Epithelial cell of proximal tubule (primary cell): ENCODE data around the gene VAT1L. TPM values are rescaled to one million over a fixed set of nuclear protein-coding genes. Genes with fewer than 3 reads are reported as not detected.

ENCODE experiments used
- DNase-seq: peaks from one replicate; pipeline ENCODE4 v3.0.0-alpha.2; 2011; ENCODE audit warnings: low read depth
- H3K4me3 ChIP-seq: 2 replicates; pipeline ENCODE4 v1.5.1; 2011; ENCODE audit warnings: low read depth, mild to moderate bottlenecking, low read length
- CTCF ChIP-seq: conservative IDR thresholded peaks from 2 replicates; pipeline ENCODE4 v1.5.1; 2012; ENCODE audit warnings: low read depth, mild to moderate bottlenecking, low read length
- total RNA-seq: library from RNA; depleted of rRNA; stranded (reverse); fragments of >200 nt; gene quantifications from 2 replicates; pipeline ENCODE4 v1.2.3, GENCODE V29; 2015

The VAT1L gene
- total RNA-seq, 1 donor from 2014 or later: 0.92 TPM

- H3K4me3 ChIP-seq: no peak overlapping the region
- no peak for DNase-seq
- TF ChIP-seq CTCF: no peak
Measured at GRCh38 chr16:77874347-77874746, 86.0 kb downstream of the VAT1L start.

DNA sequence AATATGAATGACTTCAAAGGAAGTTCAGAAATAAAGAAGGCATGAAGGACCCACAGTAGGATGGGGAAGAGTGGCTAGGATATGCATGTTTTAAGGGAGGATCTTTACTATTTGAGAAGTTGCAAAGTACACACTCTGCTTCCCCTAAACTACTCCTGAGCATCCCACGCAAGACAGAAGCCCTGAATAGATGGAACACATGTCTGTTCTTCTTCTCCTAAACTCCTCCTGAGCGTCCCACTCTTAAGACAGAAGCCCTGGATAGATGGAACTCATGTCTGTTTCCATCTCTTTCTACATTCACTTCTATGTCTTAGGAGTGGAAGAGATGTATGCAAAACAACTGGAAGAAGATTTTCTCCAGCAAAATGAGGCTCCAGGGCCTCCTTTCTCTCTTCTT, 88.4 kb downstream of the VAT1L start:
- no peak overlapping the region for H3K4me3 ChIP-seq
- DNase-seq: no peak
- TF ChIP-seq CTCF: no peak

DNA sequence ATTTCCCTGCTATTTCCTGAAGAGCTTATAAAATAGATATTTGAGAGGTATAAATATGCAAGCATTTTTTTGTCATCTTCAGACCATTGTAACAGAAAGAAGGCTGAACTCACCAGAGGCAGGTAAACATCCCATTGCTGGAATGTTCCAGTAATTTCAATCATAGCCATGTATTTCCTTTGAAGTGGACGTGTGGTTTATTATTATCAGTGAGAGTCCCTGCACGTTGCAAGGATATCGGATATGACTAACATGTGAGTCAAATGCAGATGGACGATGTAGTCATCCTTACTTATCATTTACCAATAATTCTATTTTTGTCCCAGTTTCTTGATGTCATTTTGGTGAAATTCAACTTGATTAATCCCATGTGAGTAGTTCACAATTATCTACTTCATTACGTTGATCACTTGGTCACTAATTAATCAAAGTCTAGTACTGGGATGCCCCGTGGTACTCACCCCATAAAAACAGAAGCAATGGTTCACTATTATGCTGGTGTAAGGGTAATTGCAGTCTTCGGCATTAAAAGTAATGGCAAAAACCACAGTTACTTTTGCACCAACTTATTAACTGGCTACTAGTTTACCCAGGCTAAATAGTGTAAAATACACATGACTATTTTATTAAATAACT, 89.5 kb downstream of the VAT1L start:
- no peak overlapping the region for H3K4me3 ChIP-seq
- DNase-seq: peak; percentile 70
- no peak for TF ChIP-seq CTCF

GRCh38 chr16:77881355-77882030, 93.1 kb downstream of the VAT1L start:
- no peak for TF ChIP-seq CTCF
- DNase-seq: no peak
- no peak overlapping the region for H3K4me3 ChIP-seq

GRCh38 chr16:77882358-77882757, 94.0 kb downstream of the VAT1L start:
- no peak overlapping the region for H3K4me3 ChIP-seq
- DNase-seq: no peak
- no peak for TF ChIP-seq CTCF

DNA sequence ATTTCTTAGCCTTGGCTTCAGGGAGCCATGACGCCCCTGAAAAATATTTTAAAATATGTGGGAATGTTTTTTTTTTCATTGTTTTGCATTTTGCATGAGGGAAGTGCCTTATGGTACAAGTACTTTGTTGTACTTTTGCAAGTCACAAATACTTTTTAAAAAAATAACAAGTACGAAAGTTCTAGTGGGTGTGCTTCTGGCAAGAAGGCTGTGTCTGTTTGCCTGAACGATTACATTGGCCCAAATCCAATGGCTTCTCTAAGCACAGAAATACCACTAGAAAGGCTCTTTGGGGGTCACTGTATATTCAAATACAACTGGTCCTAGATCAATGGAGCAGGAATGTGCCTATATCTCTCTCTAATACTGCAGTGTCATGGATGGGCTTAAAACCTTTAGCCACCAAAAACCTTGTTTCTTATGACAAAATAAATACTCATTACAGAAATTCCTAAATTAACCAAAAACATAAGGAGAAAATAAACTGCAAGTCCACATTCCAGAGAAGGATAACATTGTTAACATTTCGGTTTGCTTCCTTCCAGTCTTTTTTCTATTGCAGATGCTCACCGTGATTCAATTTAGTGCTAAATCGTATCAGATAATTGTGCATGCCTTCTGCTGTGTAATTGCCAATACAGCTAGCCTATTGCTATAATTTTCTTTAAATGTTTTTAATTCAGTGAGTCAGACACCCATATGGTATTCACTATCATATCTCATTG, 97.4 kb downstream of the VAT1L start:
- DNase-seq: no peak
- no peak overlapping the region for H3K4me3 ChIP-seq
- no peak for TF ChIP-seq CTCF

DNA sequence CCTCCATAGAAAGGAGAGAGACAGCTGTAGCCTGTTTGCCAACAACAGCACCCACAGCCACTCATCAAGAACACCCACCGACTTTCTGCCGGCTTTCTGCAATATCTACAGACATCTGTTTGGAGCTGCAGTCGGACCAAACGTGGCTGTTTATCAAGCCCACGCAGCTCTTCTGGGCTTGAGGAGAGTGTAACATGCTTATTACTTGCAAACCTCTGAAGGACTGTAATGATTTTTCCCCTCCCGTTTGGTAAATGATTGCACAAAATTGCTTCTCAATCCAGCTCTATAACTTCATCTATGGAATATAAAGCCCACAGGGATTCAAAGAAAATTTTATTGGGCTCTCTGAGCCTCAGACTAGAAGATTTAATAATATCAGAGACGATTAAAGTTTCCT, 100.5 kb downstream of the VAT1L start:
- no peak for TF ChIP-seq CTCF
- no peak overlapping the region for H3K4me3 ChIP-seq
- no peak for DNase-seq
